Brain pericyte (primary cell): ENCODE measurements around the gene AATK.
A peak's percentile ranks its signal among the peaks of the same experiment; 100 is the strongest.

Source experiments
- DNase-seq: peaks from one replicate; pipeline ENCODE4 v3.0.0-alpha.2; 2012; ENCODE audit warnings: low read depth, low spot score

Gene AATK

GRCh38 chr17:81113158-81113724, 52.8 kb downstream of the AATK start:
- no peak for DNase-seq

GRCh38 chr17:81112450-81112849, 53.6 kb downstream of the AATK start:
- no peak for DNase-seq

DNA sequence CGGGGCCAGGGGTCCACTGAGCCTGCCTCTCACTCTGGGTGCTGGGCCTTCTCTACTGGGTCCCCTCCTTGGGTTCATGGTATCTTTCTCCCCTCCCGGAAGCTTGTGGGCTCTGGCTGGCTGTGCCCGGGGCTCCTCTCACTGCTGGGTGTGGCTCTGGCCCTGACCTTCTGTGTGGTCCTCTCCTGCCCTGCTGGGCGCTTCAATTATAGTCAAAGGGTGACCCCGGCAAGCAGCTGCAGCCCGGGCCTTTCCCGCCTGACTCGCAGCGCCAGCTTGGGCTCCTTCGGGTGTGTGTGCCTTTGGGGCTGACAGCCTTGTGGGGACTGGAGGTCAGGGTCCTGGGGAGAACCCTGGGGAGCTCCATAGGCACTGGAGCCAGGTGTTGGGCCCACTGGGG, 55.0 kb downstream of the AATK start:
- no peak for DNase-seq

DNA sequence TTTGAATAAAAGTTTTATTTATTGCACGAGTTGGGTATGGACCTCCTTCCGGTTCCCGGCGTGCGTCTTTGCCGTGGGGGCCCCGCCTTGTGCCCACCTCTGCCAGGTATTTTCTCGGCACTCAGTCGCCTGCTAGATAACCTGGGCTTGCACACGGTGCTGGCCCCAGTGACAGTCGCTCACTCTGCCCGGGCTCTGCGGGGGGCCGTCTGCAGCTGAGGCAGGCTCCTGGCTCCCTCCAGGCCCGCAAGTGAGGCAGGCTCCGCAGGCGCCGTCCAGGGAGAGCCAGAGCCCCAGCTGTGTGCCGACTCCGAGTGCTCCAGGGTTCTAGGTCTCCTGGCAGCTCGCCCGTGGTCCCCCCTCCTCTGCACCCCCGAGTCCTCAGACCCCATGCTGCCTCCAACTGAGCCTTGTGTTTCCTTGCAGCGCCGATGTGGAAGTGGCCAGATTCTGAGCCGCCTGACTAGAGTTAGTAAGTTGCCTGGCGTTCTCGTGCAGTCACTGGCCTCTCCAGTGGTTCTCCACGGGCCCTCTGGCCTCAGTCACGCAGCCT, 55.5 kb downstream of the AATK start:
- DNase-seq, result peak; percentile 41

DNA sequence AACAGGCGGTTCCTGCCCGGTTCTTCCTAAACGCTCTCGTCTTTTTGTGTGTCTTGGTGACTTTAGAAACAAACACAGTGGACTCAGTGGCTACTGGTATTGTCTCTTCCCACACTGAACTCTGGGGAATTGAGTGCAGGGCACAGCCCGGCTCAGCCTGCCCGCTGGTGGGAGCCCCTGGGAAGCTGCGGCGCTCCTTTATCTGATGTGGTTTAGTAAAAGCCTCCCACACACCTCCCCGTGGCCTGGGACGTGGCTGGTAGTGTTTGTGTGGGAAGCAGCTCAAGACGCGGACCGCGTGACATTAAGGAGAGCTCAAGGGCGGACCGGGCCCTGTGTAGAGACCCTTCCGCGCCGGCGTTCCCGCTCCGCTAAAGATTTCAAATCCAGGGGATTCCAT, 56.1 kb downstream of the AATK start:
- no peak for DNase-seq

GRCh38 chr17:81108220-81108619, 57.8 kb downstream of the AATK start:
- no peak for DNase-seq

DNA sequence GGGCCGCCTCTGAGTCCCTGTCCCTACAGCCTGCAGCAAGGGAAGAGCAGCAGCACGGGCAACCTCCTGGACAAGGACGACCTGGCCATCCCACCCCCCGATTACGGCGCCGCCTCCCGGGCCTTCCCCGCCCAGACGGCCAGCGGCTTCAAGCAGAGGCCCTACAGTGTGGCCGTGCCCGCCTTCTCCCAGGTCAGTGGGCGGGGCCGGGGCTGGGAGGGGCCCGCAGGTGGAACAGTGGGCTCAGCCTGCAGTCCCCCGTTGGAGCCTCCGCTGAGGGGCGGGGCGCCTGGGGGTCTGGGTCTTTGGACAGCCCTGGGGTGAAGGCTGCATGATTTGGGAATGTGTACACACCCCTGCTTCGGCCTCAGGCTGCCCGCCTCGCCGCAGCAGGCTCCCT, 59.3 kb downstream of the AATK start:
- no peak for DNase-seq

DNA sequence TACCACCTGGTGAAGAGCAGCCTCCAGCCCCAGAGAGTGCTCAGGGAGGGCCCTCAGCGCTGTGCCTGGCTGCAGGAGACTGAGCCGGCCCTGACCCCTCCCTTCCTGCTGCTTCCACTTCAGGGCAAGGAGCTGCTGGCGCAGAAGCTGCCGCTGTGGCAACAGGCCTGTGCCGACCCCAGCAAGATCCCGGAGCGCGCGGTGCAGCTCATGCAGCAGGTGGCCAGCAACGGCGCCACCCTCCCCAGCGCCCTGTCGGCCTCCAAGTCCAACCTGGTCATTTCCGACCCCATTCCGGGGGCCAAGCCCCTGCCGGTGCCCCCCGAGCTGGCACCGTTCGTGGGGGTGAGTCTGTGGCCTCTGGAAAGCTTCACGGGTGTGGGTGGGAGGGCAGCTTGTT, 62.6 kb downstream of the AATK start:
- DNase-seq, result no peak

DNA sequence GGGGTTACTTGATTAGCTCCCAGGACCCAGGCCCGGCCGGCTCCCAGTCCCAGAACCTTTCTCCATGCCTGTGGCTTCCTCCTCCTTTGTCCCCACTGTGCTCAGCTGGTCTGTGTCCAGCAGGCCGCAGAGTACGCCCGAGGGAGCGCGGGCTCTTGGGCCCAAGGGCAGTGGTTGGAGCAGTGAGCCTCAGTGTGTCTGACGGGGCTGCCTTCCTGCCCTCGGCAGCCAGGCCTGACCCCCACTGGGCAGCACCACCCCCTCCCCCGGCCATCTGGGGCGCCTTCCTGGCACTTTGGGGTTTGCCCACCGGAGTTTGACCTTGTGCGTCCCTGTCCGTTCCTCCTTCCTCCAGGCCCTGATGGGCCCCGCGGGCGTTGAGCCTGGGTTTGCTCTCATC, 63.2 kb downstream of the AATK start:
- no peak for DNase-seq

DNA sequence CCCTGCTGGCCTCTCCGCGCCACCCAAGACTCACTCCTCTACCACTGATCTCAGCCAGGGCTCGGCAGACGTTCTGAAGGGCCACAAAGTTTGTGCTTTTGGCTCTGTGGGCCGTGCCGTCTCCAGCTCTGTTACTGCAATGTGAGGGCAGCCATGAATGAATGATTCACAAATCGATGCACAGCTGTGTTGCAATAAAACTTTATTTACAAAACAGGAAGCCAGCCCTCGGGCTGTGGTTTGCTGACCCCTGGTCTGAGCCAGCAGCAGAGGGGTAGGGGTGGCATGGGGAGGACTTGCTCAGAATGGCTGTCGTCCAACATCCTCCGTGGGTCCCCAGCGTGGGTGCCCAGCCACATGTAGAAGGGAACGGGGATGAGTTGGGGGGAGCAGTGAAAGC, 63.7 kb downstream of the AATK start:
- no peak for DNase-seq

DNA sequence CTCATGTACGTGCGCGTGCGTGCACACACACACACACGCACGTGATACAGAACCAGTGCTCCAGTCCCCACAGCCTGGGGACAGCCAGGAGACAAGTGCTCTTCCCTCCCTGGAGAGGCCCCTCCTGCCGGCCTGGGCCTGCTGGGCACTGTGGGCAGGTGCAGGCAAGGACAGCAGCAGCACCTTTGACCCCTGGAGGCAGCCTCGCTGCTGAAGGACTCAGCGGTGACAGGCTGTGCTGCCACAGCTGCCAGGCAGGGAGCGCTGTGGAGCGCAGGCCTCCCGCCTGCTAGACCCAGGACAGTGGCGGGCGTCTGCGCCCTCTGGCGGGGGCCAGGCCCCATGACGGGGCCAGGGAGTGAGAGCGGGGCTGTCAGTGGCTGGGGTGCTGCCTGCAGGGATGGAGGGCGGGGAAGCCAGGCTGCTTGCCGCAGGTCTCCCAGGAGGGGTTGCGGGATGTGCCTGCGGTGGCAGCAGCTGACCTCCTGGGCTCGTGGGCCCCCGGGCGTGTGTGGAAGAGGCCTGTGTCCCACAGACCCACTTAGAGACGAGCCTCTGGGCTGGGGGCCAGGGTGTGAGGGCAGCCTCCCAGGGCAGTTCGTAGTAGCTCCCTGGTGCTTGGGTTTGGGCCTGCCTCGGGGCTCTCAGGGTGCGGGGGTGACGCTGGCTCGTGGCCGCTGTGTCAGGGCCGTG, 64.3 kb downstream of the AATK start:
- DNase-seq, result peak; percentile 40

- no peak for DNase-seq
These were observed 65.4 kb downstream of the AATK start for GRCh38 chr17:81100668-81101067.

DNA sequence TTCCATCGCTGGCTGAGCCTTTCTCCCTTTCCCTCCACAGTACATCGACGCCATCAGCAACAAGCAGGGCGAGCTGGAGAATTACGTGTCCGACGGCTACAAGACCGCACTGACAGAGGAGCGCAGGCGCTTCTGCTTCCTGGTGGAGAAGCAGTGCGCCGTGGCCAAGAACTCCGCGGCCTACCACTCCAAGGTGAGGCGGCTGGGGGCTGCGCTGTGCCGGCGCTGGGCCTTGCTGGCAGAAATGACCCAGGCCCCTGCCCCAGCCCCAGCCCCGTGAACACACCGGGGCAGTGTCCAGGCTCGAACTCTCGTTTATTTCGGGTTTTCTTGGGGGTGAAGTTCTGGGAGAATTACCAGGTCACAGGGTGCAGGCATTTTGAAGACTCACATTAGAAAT, 66.1 kb downstream of the AATK start:
- no peak for DNase-seq

DNA sequence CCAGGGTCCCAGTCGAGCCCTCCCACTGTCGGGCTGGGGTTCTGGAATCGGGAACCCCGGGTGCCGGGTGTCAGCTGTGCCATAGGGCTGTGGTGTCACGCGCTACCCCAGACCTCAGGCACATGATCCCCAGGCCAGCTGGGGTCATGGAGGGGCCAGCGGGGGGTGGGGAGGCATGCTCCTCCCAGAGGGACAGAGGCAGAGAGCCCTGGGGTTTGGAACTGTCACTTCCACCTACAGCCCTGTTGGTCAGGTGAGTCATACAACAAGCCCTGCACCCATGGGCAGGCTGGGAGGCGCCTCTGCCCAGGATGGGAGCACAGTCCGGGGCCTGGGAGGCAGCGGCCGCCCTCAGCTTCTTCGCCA, 68.1 kb downstream of the AATK start:
- no peak for DNase-seq

- DNase-seq, result peak; percentile 67
These were observed 68.7 kb downstream of the AATK start for GRCh38 chr17:81097134-81097942.

DNA sequence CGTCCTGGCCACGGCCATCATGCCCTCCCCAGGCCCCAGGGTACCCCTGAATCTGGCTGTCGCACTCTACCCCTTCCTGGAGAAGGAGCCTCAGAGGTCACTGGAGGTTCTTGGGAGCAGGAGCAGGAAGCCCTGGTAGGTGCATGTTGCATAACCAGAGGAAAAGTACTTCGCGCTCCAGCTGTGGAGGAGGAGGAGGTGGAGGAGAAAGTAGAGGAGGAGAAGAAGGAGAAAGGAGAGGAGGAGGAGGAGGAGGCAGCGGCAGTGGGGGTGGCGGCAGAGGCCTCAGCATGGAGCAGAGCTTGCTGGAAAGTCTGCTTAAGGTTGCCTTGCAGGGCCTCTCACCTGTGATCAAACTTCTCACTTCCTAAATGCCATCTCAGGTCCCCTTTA, 69.3 kb downstream of the AATK start:
- DNase-seq, result no peak

DNA sequence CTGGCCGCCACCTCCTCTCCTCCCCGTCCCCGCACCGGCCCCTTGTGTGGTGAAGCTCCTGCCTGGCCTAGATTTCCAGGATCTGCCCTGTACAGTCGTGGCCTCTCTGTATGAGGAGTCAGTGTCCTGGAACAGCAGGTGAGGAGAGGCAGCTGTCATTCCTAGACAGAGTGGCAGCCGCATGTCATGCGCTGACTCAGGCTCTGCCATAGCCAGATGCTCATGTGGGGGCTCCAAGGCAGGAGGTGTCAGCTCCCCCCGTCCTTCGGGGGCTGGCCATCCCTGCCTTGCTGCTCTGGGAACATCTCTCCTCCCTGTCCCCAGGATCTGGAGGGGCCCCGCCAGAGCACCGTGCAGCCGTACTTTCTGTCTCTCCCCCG, 70.6 kb downstream of the AATK start:
- DNase-seq, result no peak

DNA sequence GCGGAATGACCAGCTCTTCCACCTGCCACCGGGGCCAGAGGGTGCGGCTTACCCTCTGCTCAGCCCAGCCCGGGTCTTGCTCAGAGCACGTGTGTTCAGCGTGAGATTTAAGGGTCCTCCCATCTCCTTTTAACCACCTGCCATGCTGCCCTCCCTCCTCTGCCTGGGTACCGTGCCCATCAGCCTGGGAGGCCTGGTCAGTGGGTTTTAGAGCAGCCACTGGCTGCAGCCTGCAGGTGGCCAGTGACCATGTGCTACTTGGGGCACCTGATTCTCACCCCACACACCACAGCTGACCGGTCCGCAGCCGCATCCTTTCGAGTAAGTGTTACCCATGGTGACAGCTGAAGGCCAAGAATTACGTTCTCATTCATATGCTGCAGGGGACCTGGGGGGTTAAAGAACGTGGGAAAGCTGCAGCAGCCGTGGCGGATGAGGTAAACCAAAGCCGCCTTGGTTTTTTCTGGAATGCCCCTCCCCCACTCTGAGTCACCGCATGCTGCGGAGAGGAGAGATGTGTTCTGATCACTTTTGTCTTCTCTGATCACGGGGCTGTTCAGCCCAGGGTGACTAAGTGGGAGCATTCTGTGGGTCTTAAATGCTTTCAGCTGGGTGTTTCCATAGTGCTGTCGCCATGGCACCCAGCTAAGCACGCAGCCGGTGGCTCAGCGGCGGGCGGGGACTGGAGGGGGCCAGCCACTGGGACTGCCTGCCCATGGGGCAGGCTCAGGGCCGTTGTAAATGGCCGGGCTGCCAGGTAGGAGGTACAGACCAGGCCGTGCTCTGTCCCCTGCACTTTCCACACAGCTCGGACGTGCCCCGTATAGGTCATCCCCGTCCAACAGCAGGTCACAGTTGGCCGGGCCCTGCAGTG, 71.3 kb downstream of the AATK start:
- peak; percentile 95 for DNase-seq

GRCh38 chr17:81093619-81094508, 72.2 kb downstream of the AATK start:
- DNase-seq, result no peak

DNA sequence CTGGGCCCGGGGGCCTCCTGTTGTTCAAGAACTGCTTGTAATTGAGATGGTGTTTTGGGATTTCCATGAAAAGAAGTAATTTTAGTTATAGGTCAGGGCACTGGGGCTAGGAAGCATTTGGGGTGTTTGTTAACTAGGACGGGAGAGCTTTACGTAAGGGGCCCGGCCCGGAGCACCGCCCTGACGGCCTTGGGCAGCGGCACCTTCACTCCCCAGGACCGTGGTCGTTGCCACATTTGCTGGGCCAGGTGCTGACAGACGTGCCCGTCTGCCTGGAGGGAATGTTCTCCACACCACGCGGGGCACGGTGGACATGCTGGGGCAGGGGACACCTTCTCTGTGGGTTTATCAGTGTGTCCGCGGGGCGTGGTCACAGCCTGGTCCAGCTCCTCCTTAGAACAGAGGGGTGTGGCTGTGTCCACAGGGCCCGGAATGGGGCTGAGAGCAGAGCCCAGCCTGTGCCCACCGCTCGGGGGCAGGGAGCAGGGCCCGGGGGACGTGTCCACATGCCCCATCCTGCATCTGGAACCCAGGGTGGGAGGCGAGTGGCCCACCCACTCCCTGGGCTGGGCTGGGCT, 73.4 kb downstream of the AATK start:
- no peak for DNase-seq
